ENCODE results near the gene NTN1.

NTN1 gene

DNA sequence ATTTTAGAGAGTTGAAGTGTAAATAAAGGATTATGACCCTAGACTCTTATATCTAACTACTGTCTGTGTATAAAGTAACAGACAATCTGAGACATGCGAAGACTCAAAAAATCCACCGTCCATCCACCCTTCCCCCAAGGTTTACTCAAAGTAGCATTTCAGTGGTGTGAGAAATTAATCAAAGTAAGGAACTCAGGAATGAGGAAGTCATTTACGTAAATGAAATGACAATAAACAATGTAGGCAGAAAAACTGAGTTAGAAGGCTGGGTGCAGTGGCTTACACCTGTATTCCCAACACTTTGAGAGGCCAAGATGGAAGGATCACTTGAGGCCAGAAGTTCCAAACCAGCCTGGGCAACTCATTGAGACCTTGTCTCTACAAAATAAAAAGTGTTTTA is 19.8 kb upstream of the NTN1 start:
- Mint-ChIP-seq H3K9me3 (no peaks in the 10 kb centered on the region), H3K27ac (no peak overlapping the region), H3K27me3 (ENCODE audit: low read depth) (peaks cover 59% of the 10 kb centered on the region), H3K4me3 (no peak overlapping the region), H3K36me3 (ENCODE audit: low read depth) (no peaks in the 10 kb centered on the region), H3K4me1 (ENCODE audit: low read depth) (peaks cover 11% of the 10 kb centered on the region)
- DNase-seq (ENCODE audit: low spot score), result no peak

DNA sequence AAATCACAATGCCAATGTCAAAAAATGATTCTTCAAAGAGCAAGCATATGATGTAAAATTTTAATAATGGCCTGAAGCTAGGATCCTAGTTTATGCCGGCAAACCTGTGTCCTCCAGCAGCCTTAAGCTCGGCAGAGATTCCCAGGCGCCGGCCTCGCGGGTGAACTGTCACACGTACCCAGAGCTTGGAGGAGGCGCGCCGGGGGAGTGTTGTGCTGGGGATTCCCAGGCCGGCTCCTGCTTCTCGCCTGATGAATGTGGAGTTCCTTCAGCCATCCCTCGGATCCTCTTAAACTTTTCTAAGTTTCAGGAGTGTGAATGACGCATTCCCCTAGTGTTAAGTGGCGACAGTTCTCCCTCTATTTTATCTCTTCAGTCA is 19.1 kb upstream of the NTN1 start:
- Mint-ChIP-seq H3K27ac (no peak overlapping the region), H3K4me1 (ENCODE audit: low read depth) (peaks cover 11% of the 10 kb centered on the region), H3K9me3 (no peaks in the 10 kb centered on the region), H3K4me3 (peak overlapping the region; percentile 42), H3K36me3 (ENCODE audit: low read depth) (no peaks in the 10 kb centered on the region), H3K27me3 (ENCODE audit: low read depth) (peaks cover 63% of the 10 kb centered on the region)
- no peak for DNase-seq (ENCODE audit: low spot score)

DNA sequence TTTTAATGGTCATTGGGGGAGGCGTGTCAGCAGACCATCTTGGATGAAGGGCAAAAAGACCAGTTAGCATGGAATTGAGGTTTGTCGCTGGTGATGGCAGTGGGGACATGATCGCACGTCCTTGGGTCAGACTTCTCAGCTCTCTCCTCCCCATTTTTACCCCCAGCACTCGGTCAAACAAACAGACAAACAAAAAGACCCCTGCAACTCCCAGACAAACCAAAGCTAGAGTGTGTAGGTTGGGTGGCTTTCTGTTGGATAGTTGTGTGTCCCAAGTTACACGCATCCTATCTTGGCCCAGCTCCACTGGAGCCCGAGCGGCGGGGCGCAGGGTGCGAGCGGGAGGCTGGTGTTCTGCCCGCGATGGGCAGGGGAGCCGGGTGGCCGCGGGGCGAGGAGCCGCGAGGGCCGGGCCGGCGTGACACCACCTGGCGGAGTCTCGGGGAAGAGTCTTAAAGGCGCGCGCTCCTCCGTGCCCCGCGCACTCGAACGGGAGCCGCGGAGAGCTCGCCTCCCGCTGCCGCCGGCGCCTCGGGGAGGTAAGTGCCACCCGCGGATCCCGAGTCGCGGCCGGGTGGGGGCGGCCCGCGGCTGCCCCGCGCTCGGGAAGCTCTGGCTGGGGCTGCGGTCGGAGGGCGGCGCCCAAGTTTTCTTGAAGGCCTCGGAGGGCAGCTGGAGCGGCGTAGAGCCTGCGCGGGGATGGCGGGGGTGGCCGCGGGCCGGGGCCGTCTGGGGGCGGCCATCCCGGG is 18.5 kb upstream of the NTN1 start:
- H3K9me3 Mint-ChIP-seq, result no peaks in the 10 kb centered on the region
- H3K36me3 Mint-ChIP-seq (ENCODE audit: low read depth), result no peaks in the 10 kb centered on the region
- H3K4me1 Mint-ChIP-seq (ENCODE audit: low read depth), result peaks cover 11% of the 10 kb centered on the region
- no peak overlapping the region for H3K27ac Mint-ChIP-seq
- peak; percentile 20 for DNase-seq (ENCODE audit: low spot score)
- H3K27me3 Mint-ChIP-seq (ENCODE audit: low read depth), result peaks cover 68% of the 10 kb centered on the region
- peak overlapping the region; percentile 42 for H3K4me3 Mint-ChIP-seq

GRCh38 chr17:9003355-9004131 is 17.8 kb upstream of the NTN1 start:
- no peak overlapping the region for H3K27ac Mint-ChIP-seq
- H3K4me3 Mint-ChIP-seq, result no peak overlapping the region
- no peaks in the 10 kb centered on the region for H3K36me3 Mint-ChIP-seq (ENCODE audit: low read depth)
- DNase-seq (ENCODE audit: low spot score), result no peak
- H3K9me3 Mint-ChIP-seq, result no peaks in the 10 kb centered on the region
- H3K4me1 Mint-ChIP-seq (ENCODE audit: low read depth), result peaks cover 7% of the 10 kb centered on the region
- peaks cover 66% of the 10 kb centered on the region for H3K27me3 Mint-ChIP-seq (ENCODE audit: low read depth)

DNA sequence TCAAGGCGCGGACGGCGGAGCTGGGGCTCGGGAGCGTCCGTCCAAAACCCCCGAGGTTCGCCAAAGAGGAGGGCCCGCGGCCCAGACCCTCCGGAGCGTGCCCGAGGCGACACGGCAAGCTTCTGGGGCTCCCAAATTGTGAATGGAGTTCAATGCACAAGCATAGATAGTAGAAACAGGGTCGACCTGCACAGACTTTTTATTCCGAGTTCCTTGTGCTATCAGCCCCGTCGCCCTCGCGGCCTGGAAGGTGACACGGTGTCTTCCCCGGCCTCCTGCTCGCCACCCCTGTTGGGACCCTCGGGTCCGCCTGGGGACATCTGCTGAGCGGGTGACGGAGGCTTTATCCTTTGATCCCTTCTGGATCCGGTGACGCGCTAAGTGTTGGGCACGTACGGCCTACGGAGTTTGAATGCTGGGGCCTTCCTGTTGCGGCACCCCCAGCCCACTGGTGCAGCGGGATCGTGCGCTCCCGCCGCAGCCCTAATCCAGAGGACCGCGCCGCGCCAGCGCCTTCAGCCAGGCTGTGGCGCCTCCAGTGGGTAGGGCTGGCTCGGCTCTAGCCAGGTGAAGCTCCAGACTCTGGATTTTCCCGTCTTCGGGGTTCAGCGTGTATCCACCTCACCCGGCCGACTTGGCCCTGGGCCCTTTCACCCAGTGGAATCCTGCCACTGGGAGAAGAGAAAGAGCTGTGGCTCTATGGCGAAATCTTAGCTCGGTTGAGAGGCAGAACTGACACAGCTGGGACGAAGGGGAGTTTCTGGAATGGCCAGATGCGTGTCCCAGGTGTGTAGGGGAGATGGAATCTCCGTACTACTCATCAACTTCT is 17.0 kb upstream of the NTN1 start:
- peaks cover 72% of the 10 kb centered on the region for H3K27me3 Mint-ChIP-seq (ENCODE audit: low read depth)

DNA sequence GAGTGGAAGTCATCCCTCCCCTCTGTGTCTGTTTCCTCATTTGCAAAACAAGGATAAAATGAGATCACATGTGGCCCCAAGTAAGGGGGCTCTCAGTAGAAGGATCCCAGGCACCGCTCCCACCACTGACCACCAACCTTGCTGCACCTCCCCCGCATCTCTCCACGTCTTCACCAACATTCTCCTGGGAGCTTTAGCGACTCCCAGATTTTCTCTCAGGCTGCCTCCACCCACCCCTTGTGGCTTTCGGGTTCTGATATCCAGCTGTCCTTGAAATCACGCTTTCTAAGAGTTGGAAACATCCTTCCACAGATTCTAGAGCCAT is 16.4 kb upstream of the NTN1 start:
- Mint-ChIP-seq H3K36me3 (ENCODE audit: low read depth) (no peaks in the 10 kb centered on the region), H3K4me1 (ENCODE audit: low read depth) (peaks cover 7% of the 10 kb centered on the region), H3K27ac (no peak overlapping the region), H3K4me3 (no peak overlapping the region), H3K9me3 (no peaks in the 10 kb centered on the region), H3K27me3 (ENCODE audit: low read depth) (peaks cover 76% of the 10 kb centered on the region)
- DNase-seq (ENCODE audit: low spot score), result no peak

More for the DNA sequence above, 17.0 kb upstream of the NTN1 start:
- DNase-seq (ENCODE audit: low spot score), result no peak
- Mint-ChIP-seq H3K4me3 (no peak overlapping the region), H3K9me3 (no peaks in the 10 kb centered on the region), H3K4me1 (ENCODE audit: low read depth) (peaks cover 7% of the 10 kb centered on the region), H3K36me3 (ENCODE audit: low read depth) (no peaks in the 10 kb centered on the region), H3K27ac (no peak overlapping the region)

DNA sequence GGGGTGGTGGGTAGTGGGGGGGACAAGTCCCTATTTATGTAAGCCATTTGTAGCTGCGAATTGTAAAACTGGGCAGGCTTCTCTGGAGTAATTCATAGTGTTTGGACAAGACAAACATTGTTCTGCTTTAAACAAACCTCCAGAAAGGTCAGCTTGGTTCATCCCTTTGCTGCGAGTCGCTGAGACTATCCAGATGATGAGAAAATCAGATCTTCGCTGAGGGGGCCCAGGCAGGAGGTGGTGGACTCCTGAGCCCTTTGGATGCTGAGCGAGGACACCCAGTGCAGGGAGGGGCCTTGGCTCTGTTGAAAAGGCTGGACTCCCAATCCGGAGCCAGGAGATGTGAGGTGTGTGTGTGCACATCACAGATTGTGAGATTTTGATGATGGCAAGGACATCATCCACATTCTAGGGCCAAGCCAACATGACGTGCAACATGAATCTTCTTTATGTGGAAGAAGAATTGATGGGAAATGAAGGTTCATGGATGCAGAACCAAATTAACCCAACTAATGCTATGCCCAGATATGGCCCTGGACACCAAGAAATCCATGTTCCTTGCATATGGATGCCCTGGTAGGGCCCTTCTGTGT is 15.0 kb upstream of the NTN1 start:
- H3K27me3 Mint-ChIP-seq (ENCODE audit: low read depth), result peaks cover 67% of the 10 kb centered on the region
- no peak for DNase-seq (ENCODE audit: low spot score)
- no peak overlapping the region for H3K4me3 Mint-ChIP-seq
- no peaks in the 10 kb centered on the region for H3K9me3 Mint-ChIP-seq
- no peak overlapping the region for H3K27ac Mint-ChIP-seq
- peaks cover 7% of the 10 kb centered on the region for H3K4me1 Mint-ChIP-seq (ENCODE audit: low read depth)
- no peaks in the 10 kb centered on the region for H3K36me3 Mint-ChIP-seq (ENCODE audit: low read depth)

GRCh38 chr17:9007052-9007714 is 14.1 kb upstream of the NTN1 start:
- peaks cover 3% of the 10 kb centered on the region for H3K4me1 Mint-ChIP-seq (ENCODE audit: low read depth)
- DNase-seq (ENCODE audit: low spot score), result no peak
- no peaks in the 10 kb centered on the region for H3K36me3 Mint-ChIP-seq (ENCODE audit: low read depth)
- H3K27me3 Mint-ChIP-seq (ENCODE audit: low read depth), result peaks cover 60% of the 10 kb centered on the region
- H3K9me3 Mint-ChIP-seq, result no peaks in the 10 kb centered on the region
- no peak overlapping the region for H3K27ac Mint-ChIP-seq
- H3K4me3 Mint-ChIP-seq, result no peak overlapping the region

GRCh38 chr17:9009096-9009495 is 12.2 kb upstream of the NTN1 start:
- H3K27ac Mint-ChIP-seq, result no peak overlapping the region
- DNase-seq (ENCODE audit: low spot score), result no peak
- no peaks in the 10 kb centered on the region for H3K36me3 Mint-ChIP-seq (ENCODE audit: low read depth)
- H3K4me3 Mint-ChIP-seq, result no peak overlapping the region
- no peaks in the 10 kb centered on the region for H3K9me3 Mint-ChIP-seq
- no peaks in the 10 kb centered on the region for H3K4me1 Mint-ChIP-seq (ENCODE audit: low read depth)
- peaks cover 58% of the 10 kb centered on the region for H3K27me3 Mint-ChIP-seq (ENCODE audit: low read depth)

DNA sequence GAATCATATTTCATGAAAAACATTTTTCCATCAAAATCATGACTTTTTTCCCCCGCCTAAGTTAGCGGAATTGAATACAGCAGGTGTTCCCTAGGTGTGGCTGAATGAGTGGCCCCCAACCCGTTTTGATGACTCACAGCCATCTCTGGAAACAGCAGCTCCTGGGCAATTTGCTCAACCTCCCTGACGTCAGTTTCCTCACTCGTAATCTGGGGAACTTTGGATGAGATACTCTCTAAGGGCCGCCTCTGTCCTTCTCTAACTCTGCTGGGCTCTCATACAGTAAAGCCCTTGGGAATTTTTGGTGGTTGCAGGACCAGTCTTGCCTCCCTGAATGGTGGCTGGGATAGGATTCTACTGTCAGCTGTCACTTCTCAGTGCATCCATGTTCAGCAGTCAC is 11.6 kb upstream of the NTN1 start:
- no peak overlapping the region for H3K27ac Mint-ChIP-seq
- no peak overlapping the region for H3K4me3 Mint-ChIP-seq
- no peaks in the 10 kb centered on the region for H3K4me1 Mint-ChIP-seq (ENCODE audit: low read depth)
- DNase-seq (ENCODE audit: low spot score), result no peak
- no peaks in the 10 kb centered on the region for H3K36me3 Mint-ChIP-seq (ENCODE audit: low read depth)
- H3K27me3 Mint-ChIP-seq (ENCODE audit: low read depth), result peaks cover 53% of the 10 kb centered on the region
- no peaks in the 10 kb centered on the region for H3K9me3 Mint-ChIP-seq

GRCh38 chr17:9011001-9011400 is 10.3 kb upstream of the NTN1 start:
- no peak for DNase-seq (ENCODE audit: low spot score)
- H3K9me3 Mint-ChIP-seq, result no peaks in the 10 kb centered on the region
- no peak overlapping the region for H3K4me3 Mint-ChIP-seq
- no peak overlapping the region for H3K27ac Mint-ChIP-seq
- H3K36me3 Mint-ChIP-seq (ENCODE audit: low read depth), result no peaks in the 10 kb centered on the region
- peaks cover 44% of the 10 kb centered on the region for H3K27me3 Mint-ChIP-seq (ENCODE audit: low read depth)
- H3K4me1 Mint-ChIP-seq (ENCODE audit: low read depth), result no peaks in the 10 kb centered on the region

DNA sequence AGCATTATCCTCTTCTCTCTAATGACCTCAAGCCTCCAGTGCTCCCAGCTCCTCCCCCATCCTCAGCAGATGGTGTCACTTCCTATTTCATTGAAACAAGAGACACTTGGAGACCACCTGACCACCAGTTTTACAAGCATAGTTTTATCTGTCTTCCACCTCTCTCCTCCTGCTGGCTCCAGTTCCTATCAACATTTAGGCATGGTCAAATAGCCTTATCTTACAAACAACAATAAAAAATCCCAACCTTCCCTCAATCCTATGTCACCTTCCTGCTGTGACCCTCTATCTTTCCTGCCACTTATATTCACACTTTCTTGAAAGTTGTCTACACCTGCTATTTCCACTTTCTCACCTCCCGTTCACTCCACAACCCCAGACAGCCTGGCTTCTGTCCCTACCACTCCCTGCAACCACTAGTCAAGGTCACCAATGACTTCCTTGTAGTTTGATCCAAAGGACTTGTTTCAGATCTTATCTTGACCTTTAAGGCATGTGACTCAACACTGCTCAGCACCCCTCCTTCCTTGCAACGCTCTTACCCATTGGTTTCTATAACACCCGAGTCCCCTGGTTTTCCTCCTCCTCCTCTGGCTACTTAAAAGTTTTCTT is 4.3 kb upstream of the NTN1 start:
- Mint-ChIP-seq H3K4me3 (no peak overlapping the region), H3K4me1 (ENCODE audit: low read depth) (no peaks in the 10 kb centered on the region), H3K27ac (no peak overlapping the region), H3K27me3 (ENCODE audit: low read depth) (peaks cover 38% of the 10 kb centered on the region), H3K36me3 (ENCODE audit: low read depth) (no peaks in the 10 kb centered on the region), H3K9me3 (no peaks in the 10 kb centered on the region)
- no peak for DNase-seq (ENCODE audit: low spot score)

GRCh38 chr17:9018726-9019125 is 2.6 kb upstream of the NTN1 start:
- no peak for DNase-seq (ENCODE audit: low spot score)
- H3K27ac Mint-ChIP-seq, result no peak overlapping the region
- no peaks in the 10 kb centered on the region for H3K36me3 Mint-ChIP-seq (ENCODE audit: low read depth)
- H3K27me3 Mint-ChIP-seq (ENCODE audit: low read depth), result peaks cover 38% of the 10 kb centered on the region
- no peak overlapping the region for H3K4me3 Mint-ChIP-seq
- H3K4me1 Mint-ChIP-seq (ENCODE audit: low read depth), result peaks cover 3% of the 10 kb centered on the region
- H3K9me3 Mint-ChIP-seq, result no peaks in the 10 kb centered on the region
